GM12891 (cell line): ENCODE results near the gene DSCAM.

Source experiments
- DNase-seq: peaks from one replicate; pipeline ENCODE4 v3.0.0; 2011; ENCODE audit warnings: low spot score; ENCODE audit not compliant: insufficient read length
- FAIRE-seq: peaks from 2 replicates; lab custom pipeline; 2011; peaks lifted over from hg19 to GRCh38; lab: Jason Lieb, UNC
- PAX5 ChIP-seq: IDR thresholded peaks from 2 replicates; pipeline ENCODE4 v1.6.1; 2011; ENCODE audit warnings: low read length, moderate library complexity, mild to moderate bottlenecking; ENCODE audit not compliant: insufficient read depth, severe bottlenecking
- POLR2A ChIP-seq: IDR thresholded peaks from 2 replicates; pipeline ENCODE4 v1.6.1; 2011; ENCODE audit warnings: low read depth, low read length, control low read depth
- POLR2AphosphoS5 ChIP-seq: IDR thresholded peaks from 2 replicates; pipeline ENCODE4 v1.6.1; 2011; ENCODE audit warnings: low read depth, low read length, control low read depth
- POU2F2 ChIP-seq: IDR thresholded peaks from 2 replicates; pipeline ENCODE4 v1.6.1; 2011; ENCODE audit warnings: low read depth, mild to moderate bottlenecking, control low read depth, low read length, moderate library complexity
- SPI1 ChIP-seq: IDR thresholded peaks from 2 replicates; pipeline ENCODE4 v1.6.1; 2011; ENCODE audit warnings: low read depth, low read length, control low read depth
- TAF1 ChIP-seq: IDR thresholded peaks from 2 replicates; pipeline ENCODE4 v1.6.1; 2011; ENCODE audit warnings: low read depth, low read length, control low read depth

DSCAM gene

GRCh38 chr21:40729761-40730425 lies 117.1 kb downstream of the DSCAM start:
- no peak for DNase-seq
- no peak for FAIRE-seq
- no peak for TF ChIP-seq POLR2A
- no peak for TF ChIP-seq POLR2AphosphoS5
- TF ChIP-seq TAF1: no peak
- no peak for TF ChIP-seq POU2F2
- no peak for TF ChIP-seq SPI1
- TF ChIP-seq PAX5: no peak

- FAIRE-seq: no peak
- DNase-seq: no peak
- TF ChIP-seq POU2F2: no peak
- TF ChIP-seq POLR2AphosphoS5: no peak
- TF ChIP-seq SPI1: no peak
- no peak for TF ChIP-seq TAF1
- TF ChIP-seq PAX5: no peak
- no peak for TF ChIP-seq POLR2A
These were observed 123.0 kb downstream of the DSCAM start for GRCh38 chr21:40723966-40724365.

- FAIRE-seq (no peak), DNase-seq (no peak)
- TF ChIP-seq TAF1: no peak
- TF ChIP-seq POLR2AphosphoS5: no peak
- TF ChIP-seq POU2F2: no peak
- TF ChIP-seq SPI1: no peak
- TF ChIP-seq PAX5: no peak
- no peak for TF ChIP-seq POLR2A
These were observed 123.6 kb downstream of the DSCAM start for GRCh38 chr21:40723317-40723716.

- FAIRE-seq: no peak
- no peak for DNase-seq
- TF ChIP-seq POLR2AphosphoS5: no peak
- TF ChIP-seq POU2F2: no peak
- no peak for TF ChIP-seq SPI1
- no peak for TF ChIP-seq TAF1
- TF ChIP-seq PAX5: no peak
- no peak for TF ChIP-seq POLR2A
These were observed 127.3 kb downstream of the DSCAM start for GRCh38 chr21:40719615-40720014.

- no peak for FAIRE-seq
- TF ChIP-seq PAX5: no peak
- no peak for TF ChIP-seq TAF1
- TF ChIP-seq POLR2A: no peak
- no peak for TF ChIP-seq POU2F2
- TF ChIP-seq POLR2AphosphoS5: no peak
- TF ChIP-seq SPI1: no peak
- no peak for DNase-seq
These were observed 129.9 kb downstream of the DSCAM start for GRCh38 chr21:40717028-40717427.

GRCh38 chr21:40714536-40714935 lies 132.4 kb downstream of the DSCAM start:
- no peak for DNase-seq
- no peak for FAIRE-seq
- TF ChIP-seq PAX5 (no peak), POU2F2 (no peak), POLR2AphosphoS5 (no peak), TAF1 (no peak), POLR2A (no peak), SPI1 (no peak)

- no peak for TF ChIP-seq POLR2A
- FAIRE-seq: no peak
- DNase-seq: no peak
These were observed 139.2 kb downstream of the DSCAM start for GRCh38 chr21:40707656-40708244.

GRCh38 chr21:40706806-40707655 lies 139.9 kb downstream of the DSCAM start:
- no peak for FAIRE-seq

GRCh38 chr21:40706176-40706575 lies 140.8 kb downstream of the DSCAM start:
- DNase-seq (no peak), FAIRE-seq (no peak)
- TF ChIP-seq POLR2A: no peak
- TF ChIP-seq TAF1: no peak
- no peak for TF ChIP-seq POLR2AphosphoS5
- TF ChIP-seq SPI1: no peak
- no peak for TF ChIP-seq PAX5
- TF ChIP-seq POU2F2: no peak

More at GRCh38 chr21:40706806-40707655, 139.9 kb downstream of the DSCAM start:
- no peak for DNase-seq
- TF ChIP-seq PAX5 (no peak), POU2F2 (no peak), POLR2A (no peak), POLR2AphosphoS5 (no peak), TAF1 (no peak), SPI1 (no peak)
